GM18519 (cell line): ENCODE results near the gene ANKRD10.
"Not testable (repeated sequence)": the region's sequence is repeated elsewhere in the genome, so short reads cannot be mapped to it uniquely, and the experiment has no call there.

Experiments used
- ATAC-seq: cut with Tn5 transposase; IDR thresholded peaks from one replicate; pipeline ENCODE4 v1.9.1; 2021; ENCODE audit warnings: mild to moderate bottlenecking, moderate library complexity; ENCODE audit not compliant: unreplicated experiment, low FRiP score

The ANKRD10 gene

DNA sequence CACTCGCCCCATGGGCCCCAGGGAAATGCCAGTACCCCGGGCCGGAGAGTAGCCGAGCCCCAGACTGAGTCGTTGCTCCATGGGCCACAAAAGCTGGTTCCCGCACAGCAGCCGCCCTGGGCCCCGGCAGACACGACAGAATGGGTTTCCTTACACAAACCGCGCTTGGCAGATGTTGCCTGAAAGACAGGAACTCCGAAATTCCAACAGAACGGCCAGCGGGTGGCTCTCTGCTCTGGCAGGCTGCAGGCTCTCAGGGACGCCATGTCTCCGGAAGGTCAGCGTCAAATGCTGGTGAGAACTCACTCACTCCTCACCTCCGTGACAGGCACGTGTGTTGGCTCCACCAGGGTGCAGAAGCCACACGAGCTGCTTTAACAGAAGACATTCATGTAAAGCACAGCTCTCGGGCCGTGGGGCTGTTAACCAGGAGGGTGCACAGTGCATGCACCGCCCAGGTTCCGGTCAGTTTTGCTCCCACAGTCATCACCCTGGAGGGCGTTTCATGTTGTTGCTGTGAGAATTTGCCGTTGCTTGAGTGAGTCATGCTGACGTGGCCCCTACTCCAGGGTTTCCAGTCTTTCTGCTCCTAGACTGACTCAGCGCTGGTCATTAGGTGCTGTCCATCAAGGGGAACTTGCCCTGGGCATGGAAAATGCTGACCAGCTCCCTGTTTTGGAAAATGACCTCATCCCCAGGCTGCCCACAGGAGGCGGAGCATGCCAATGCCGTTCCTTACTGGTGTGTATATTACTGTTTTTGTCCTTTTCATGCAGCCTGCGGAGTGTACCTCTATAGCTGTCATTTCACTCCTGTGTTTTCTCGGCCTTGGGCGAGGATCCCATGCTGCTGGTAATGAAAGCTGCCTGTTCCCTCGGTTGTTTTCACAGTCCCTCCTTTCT is 44.8 kb downstream of the ANKRD10 start:
- no peak for ATAC-seq

DNA sequence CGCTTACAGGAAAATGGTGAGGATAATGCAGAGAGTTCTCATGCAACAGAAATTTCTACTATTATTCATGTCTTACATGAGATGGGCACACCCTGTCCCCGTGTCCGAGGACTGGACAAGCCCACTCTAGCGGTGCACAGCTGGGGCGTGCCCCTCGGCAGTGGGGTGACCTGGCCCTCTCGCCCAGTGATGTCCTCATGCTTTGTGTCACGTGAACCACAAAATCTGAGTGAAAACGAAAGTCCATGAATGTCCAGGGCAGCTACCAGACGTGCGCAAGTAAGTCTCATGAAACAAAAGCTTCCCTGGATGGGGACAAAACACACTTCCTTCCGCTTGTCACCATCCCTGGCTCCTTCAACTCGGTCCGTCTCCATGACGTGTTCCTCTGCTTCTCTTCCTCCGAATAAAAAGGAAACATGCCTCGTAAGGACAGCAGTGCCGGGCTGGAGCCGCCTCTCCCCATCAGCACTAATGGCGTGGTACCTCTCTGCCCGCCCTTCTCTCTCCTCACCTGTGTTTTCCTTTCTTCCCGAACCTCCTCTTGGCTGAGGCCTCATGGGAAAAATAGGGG is 45.6 kb downstream of the ANKRD10 start:
- ATAC-seq = no peak

DNA sequence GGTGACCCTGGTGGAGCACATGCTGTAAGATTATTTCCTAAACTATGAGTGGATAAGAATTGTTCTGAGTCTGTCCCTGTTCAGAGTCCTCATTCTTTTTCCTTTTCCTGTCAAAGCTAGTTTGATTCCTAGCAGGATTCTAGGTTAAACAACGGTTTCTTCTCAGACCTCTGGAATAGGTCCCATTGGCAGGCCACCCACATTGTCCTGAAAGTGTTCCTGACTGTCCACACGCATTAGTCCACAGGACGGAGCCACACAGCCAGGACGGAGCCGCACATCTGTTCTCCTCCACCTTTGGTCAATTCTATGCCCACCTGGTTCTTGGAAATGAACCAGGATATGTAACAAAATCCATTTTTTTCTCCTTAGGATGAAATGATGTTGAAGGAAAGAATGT is 46.1 kb downstream of the ANKRD10 start:
- no peak for ATAC-seq

DNA sequence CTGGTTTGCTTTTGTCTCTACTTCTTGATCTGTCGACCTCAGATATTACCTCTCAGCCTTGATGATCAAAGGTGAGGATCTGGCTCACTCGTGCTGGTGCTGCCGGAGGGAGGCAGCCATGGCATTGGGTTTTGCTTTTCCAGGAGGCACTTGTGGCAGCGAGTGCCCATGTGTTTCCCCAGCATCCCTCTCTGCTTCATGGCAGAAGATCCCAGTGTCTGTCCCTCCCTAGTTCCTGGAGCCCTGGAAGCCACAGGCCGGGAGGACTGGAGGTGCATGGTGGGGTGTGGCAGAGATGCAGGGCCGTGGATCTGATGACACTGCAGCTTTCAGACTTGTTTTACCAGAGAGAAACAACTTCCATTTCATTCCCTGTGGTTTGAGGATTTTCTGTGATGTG is 47.5 kb downstream of the ANKRD10 start:
- no peak for ATAC-seq

DNA sequence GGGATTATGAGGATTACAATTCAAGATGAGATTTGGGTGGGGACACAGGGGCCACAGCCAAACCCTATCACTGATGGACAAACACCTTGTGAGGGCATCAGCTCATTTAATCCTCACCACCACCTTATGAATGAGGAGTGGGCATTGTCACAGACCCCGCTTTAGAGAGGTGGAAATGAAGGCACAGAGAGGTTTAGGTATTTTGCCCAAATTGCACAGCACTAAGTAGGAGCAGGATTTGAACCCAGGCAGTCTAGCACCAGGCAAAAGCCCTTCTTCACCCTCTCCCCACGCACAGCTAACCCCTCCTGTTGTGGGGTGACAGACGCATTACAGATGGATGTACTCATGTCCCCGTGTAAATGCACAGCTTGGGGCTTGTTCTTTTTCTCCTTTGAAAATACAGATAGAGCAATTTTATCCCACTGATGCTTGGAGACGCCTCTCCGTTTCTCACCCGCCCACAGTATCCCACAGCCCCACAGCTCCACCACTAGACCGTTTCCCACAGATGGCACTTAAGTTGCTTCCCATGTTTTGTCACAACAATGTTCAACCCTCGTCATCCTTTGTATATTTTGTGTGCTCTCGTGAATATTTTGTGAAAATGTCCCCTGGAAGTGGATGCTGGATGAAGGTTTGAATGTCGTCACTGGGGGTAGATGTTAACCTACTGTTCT is 48.2 kb downstream of the ANKRD10 start:
- no peak for ATAC-seq

DNA sequence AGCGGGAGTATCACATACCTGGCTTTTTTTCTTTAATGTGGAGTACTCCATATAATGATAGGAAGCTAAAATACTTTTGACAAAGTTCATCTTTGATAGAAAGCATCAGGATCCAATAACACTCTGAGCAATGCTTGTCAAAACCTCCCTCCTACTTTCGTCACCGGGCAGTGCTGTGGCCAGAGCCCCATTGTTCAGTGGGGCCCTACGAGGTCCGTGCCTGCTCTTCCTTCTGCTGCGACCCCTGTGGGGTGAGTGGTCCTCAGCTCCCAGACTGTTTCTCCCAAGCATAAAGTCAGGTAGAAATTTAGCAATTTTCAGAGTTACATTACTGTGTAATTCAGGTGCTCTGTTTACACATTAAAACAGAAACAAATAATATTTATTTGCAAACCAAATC is 51.2 kb downstream of the ANKRD10 start:
- ATAC-seq = no peak

DNA sequence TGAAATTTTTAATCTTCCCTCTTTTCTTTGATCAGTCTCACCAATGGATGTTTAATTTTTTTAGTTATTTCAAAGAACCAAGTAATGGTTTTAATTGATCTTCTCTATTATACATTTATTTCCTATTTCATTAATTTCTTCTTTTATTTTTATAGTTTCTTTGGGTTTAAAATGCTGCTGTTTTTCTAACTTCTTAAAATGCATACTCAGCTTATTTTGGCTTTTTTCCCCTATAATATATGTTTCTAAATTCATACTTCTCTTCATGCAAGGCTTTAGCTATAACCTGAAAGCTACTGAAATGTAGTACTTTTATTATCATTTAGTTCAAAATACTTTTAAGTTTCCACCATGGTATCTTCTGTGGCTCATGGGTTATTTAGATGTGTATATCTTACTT is 53.9 kb downstream of the ANKRD10 start:
- ATAC-seq = no peak

DNA sequence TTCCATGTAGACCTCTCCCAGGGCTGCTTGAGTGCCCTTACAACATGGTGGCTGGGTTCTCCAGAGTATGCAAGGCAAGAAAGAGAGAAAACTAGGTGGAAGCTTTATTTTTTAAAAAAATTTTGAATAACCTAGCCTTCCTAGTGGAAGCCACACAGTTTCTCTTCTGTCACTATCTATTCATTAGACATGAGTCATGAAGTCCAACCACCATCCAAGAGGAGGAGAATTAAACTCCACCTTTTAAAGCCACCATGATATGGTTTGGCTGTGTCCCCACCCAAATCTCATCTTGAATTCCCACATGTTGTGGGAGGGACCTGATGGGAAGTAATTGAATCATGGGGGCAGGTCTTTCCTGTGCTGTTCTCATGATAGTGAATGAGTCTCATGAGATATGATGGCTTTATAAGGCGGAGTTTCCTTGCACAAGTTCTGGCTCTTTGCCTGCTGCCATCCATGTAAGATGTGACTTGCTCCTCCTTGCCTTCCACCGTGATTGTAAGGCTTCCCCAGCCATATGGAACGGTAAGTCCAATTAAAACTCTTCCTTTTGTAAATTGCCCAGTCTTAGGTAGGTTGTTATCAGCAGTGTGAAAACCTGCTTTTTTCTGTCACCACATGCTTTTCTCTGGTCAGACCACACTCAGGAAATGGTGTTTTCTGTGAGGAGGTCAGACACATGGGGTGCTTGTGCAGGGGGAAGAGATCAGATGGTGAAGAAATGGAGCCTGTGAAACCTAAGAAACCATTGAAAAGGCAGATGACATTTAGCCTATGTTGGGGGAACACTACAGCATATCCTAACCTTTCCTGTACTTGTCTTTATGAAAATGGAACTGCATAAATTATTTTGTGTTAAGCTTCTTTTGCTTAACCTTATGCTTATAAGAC is 57.7 kb downstream of the ANKRD10 start:
- ATAC-seq = no peak

DNA sequence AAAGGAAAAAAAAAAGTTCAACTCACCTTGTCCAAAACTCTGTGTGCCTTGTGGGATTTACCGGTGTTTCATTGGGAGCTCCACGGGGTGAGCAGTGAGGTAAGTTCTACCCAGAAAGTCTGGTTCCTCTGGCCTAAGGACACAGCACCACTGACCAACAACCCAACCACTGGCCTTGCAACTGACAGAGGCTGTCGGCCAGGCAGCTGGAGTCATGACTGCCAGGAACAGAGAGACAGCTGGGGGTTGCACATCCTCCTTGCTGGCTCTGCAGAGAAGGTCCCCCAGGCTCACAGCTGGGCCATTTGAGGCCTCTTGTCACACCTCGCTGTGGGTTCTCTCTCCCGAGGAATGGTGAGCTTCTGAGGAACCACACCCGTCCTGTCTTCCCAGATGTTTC is 59.5 kb downstream of the ANKRD10 start:
- ATAC-seq = no peak

DNA sequence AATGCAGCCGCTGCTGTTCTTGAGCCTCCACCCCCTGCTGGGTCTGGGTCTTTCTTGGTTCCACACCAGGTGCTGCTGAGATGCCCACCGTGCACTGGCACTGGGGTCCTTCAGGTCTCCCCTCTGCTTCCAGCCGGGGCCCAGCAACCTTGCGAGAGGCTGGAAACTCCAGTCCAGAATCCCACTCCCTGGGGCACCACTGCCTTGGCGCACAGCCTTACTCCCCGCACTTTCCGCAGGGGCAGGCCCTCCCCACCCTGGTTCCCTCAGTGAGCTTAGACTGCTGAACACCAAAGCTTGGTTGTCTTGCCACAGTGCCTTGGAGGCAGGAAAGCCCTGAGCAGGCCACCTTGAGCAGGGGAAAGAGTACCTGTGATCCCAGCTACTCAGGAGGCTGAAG is 60.0 kb downstream of the ANKRD10 start:
- no peak for ATAC-seq

DNA sequence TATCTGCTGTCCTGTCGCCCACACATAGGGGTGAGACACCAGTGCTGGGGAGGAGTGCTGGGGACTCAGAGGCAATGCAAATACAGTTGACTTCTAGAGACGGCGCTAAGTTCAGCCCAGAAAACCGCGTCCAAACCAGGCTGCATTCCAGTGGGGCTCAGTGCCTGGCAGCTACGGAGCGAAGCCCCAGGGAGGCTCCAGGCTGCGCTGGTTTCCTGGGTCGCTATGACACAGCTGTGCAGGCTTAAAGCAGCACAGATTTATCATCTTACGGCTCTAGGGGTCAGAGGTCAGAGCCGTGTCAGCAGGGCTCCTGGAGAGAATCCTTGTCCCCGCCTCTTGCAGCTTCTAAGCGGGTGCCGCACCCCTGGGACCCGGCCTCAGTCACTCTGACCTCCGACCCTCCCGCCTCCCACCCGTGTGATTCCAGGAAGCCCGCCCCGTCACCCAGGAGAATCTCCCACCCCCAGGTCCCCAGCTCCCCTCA is 61.6 kb downstream of the ANKRD10 start:
- no peak for ATAC-seq

DNA sequence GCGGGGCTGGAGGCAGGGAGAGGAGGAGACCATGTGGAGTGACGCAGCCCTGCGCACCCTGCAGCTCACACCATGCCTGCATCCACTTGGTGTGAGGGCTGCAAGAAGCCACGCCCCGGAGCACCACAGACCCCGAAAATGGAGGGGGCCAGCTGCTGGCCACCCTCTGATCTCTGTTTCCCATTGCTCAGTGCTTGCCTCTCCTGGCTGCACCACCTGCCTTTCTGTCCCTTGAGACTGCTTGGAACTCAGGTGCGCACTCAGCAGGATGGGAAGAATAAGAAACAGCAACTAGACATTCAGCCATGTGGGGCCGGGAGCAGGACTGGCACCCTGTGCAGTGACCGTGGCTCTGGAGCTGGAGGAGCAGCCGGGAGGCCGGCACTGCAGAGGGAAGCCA is 64.0 kb downstream of the ANKRD10 start:
- ATAC-seq = no peak

DNA sequence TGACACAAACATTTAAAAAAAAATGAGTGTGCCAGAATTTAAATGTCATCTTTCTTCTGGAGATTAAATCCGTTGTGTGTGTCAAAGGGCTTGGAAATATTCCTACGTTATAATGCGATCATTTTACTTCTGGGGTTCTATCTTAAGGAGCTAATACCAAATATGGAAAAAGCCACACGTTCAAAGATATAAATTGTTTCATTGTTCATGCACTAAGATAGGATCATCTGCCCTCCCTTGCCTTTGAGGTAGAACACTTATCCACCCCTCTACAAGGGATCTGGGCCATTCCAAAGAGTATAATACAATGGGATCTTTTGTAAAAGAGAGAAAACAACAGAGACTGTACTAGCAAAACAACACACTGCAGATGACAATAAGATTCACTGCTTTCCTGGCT is 64.9 kb downstream of the ANKRD10 start:
- no peak for ATAC-seq

DNA sequence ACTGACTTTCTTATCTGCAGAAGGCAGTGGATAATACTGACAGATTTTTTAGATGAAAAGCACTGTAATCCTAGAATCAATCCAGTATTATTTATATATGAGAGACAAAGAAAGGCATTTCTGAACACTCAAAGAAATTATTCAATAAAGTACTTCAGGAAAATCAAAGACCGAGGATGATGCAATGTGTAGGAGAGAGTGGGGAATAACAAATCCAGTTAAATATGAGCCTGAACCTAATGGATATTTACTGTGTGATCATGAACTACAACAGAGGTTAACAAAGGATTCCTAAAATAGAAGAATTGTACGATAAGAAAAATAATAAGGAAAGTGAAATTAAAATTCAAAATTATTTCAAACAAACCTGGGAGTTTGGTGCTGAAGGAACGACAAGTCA is 69.3 kb downstream of the ANKRD10 start:
- ATAC-seq = no peak

DNA sequence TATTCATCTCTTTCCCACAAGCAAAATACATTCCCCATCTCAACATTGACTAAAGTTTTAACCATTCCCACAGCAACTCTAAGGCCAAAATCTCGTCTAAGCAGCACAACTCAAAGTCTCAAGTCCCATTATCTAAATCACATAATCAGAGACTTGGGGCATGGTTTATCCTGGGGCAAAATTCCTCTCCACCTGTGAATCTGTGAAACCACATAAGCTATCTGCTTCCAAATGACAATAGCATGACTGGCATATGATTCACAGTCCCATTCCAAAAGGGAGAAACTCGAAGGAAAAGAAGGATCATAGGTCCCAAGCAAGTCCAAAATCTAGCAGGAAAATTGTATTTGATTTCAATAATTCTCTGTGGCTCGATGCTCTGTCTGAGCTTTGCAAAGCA is 73.0 kb downstream of the ANKRD10 start:
- ATAC-seq = no peak

DNA sequence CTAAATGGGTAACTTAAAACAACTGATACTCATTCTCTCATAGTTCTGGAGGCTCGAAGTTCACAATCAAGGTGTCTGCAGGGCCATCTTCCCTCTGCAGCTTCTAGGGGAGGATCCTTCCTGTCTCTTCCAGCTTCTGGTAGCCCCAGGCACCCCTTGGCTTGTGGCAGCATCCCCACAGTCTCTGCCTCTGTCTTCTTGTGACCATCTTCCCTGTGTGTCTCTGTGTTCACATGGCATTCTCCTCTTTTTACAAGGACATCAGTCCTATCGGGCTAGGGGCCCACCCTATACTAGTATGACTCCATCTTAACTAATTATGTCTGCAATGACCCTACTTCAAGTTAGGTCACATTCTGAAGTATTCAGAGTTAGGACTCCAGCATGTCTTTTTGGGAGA is 73.5 kb downstream of the ANKRD10 start:
- no peak for ATAC-seq

DNA sequence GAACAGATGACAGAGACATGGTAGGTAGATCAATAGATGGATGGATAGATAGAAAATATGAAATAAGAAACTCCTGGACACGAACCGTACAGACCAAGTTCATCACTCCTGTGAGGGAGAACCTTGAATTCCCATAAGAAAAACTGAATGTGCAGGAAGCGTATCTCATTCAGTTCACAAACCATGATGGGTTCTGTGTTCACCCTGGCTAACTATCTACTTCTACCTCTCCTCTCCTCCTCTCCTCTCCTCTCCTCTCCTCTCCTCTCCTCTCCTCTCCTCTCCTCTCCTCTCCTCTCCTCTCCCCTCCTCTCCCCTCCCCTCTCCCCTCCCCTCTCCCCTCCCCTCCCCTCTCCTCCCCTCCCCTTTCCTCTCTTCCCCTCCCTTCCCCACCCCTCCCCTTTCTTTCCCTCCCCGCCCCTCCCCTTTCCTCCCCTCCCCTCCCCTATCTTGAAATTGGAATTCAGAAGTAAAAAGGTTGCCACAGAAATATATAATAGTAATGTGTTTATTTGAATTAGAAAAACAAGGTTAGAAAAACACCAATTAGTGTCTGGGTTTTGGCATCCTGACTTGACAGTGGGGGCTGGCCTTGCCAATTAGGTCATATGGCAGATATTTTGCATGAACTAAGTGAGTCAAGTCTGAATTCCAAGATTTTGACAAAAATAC is 75.9 kb downstream of the ANKRD10 start:
- no peak for ATAC-seq

DNA sequence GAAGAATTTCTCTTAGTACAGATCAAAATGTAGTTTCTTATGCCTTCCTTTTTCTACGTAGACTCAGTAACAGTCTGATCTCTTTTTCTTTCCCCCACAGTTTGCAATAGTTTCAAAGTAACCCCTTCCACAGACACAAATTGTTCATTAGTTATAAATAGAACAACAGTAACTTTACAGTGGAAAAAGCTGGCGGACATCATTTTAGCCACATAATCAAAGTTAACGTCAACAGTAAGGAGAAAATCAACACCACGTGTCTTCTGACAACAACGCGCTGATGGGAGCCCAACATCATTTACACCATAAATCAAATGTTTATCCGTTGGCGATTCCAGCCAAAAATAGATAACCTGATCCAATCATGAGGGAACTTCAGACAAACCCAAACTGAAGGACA is 76.8 kb downstream of the ANKRD10 start:
- ATAC-seq = no peak

DNA sequence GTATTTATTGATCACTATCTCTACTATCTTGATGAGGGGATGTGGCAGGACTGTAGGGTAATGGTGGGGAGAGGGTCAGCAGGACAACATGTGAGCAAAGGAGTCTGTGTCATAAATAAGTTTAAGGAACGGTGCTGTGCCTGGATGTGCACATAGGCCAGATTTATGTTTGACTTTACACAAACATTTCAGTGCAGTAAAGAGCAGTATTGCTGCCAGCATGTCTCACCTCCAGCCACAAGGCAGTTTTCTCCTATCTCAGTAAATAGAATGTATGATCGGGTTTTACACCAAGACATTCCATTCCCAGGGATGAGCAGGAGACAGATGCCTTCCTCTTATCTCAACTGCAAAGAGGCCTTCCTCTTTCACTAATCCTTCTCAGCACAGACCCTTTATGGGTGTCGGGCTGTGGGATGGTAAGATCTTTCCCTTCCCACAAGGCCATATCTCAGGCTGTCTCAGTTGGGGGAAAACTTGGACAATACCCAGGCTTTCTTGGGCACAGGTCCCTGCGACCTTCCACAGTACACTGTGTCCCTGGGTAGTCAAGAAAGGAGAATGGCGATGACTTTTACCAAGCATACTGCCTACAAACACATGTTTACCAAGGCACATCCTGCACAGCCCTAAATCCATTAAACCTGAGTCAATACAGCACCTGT is 77.3 kb downstream of the ANKRD10 start:
- ATAC-seq = not testable (repeated sequence)

DNA sequence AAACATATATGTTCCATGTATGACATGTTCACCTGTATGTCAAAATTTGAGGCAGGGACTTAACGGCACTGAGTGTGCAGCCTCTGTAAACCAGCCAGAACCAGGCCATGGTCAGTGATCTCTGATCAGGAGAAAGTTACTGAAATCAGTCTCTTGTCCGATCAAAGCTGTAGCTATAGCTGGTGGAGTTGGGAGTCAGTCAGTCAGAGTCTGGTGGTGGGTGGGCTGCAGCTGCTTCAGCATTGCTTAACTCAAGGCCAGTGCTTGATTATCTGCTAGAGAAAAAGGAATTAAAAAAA is 78.3 kb downstream of the ANKRD10 start:
- ATAC-seq = no peak
